ENCODE results near the gene SLC39A2. TPM values are rescaled to one million over a fixed set of nuclear protein-coding genes. Genes with fewer than 3 reads are reported as not detected.

Gene SLC39A2
- total and polyA plus RNA-seq, 2 donors (not counting 3 experiments of a cell fraction or from before 2014, with no cell fraction given): 0.06 TPM; not detected in 1

DNA sequence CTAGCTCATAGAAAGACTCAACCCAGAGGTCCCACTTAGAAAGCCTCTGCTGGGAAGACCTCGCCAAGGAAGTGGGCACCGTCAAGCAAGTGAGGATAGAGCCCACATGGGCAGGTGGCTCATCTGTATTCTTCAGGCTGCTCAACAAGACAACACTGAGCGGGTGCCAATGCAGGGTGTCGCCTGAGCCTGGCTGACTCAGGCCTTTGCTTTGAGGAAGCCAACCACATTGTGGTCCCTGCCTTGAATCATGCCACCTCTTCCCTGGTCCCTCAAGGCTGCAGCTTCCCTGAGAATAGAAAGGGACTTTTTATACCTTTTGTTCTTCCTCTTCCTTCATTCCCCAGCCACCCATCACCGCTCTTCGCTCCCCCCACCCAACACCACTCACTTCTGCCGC lies 37.7 kb downstream of the SLC39A2 start:
- ChIA-PET CTCF (interaction anchor here (10.1 kb wide), 1 partner anchor 23 kb away, joined by 86 read pairs; no protein-coding TSS in a partner anchor), POLR2A (no interaction called here)
- intact Hi-C loops (cut with micrococcal nuclease) (no loop called here), dilution Hi-C loops (cut with MboI; ENCODE audit: extremely low pct_ligation_motif_present, low sequenced_read_pairs) (no loop called here)
- Histone ChIP-seq H4K20me1 (replicated peaks; ENCODE audit: control insufficient read depth, extremely low read depth, insufficient read depth, low read length) (no peaks in the 10 kb centered on the region), H3K36me3 (ENCODE audit: control insufficient read depth in 2 of 2, extremely low read depth in 1 of 2, insufficient read depth in 2 of 2, low read length in 2 of 2) (no peaks in the 10 kb centered on the region), H3K79me2 (ENCODE audit: control insufficient read depth, insufficient read depth, low read length) (no peaks in the 10 kb centered on the region), H3K4me2 (ENCODE audit: insufficient read depth, low read length) (no peak overlapping the region), H3K27me3 (ENCODE audit: control insufficient read depth in 2 of 2, insufficient read depth in 2 of 2, low read length in 2 of 2) (peaks cover 15 to 21% of the 10 kb centered on the region in 2 experiments), H3K4me1 (ENCODE audit: control insufficient read depth, extremely low read depth, insufficient read depth, low read length) (peaks cover 4% of the 10 kb centered on the region), H3K27ac (ENCODE audit: insufficient read depth, low read depth, low read length) (no peak overlapping the region), H3K4me3 (replicated peaks in 1 of 3; ENCODE audit: insufficient read depth in 1 of 3, low read depth in 1 of 3, low read length in 3 of 3) (no peak overlapping the region), H3K9me1 (replicated peaks; ENCODE audit: control insufficient read depth, extremely low read depth, insufficient read depth, low read length) (no peaks in the 10 kb centered on the region), H3K9me3 (replicated peaks; ENCODE audit: control insufficient read depth, insufficient read depth, low read length) (no peaks in the 10 kb centered on the region), H2AFZ (ENCODE audit: low read depth, low read length) (no peak overlapping the region), H3K9ac (replicated peaks; ENCODE audit: extremely low read depth, insufficient read depth, low read length) (no peak overlapping the region)
- no peak for DNase-seq (ENCODE audit: low read depth, low spot score)
- no TSS peak for BruUV-seq (replicated peaks)
- no peak for FAIRE-seq
- TF ChIP-seq MYC (IDR thresholded peaks at IDR 0.05; ENCODE audit: low read depth, low read length) (no peak), JUN (IDR thresholded peaks at IDR 0.05; ENCODE audit: borderline replicate concordance, insufficient read depth, insufficient read length, low read depth) (no peak), EZH2 (IDR thresholded peaks at IDR 0.05; ENCODE audit: borderline replicate concordance, low read depth, low read length, severe bottlenecking) (no peak), GATA2 (IDR thresholded peaks at IDR 0.05; ENCODE audit: insufficient read depth, insufficient read length, low read depth, low read length) (no peak)

DNA sequence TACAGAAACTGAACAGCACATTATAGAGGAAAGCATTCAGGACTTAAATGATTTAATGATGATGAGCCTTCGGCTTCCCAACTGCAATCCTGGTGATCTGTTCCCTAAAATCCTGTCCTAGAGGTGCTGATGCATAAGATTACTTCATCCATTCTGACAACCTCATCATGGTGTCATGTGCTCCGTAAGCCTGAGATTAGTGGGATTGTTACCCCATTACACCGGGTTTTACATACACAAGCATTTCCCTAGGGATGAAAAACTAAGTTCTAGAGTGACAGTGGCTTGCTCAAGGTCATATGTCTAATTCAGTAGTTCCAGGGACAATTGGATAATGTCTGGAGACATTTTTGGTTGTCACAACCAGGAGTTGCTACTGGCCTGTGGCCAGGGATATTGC lies 38.1 kb downstream of the SLC39A2 start:
- no peak overlapping the region for H3K4me2 ChIP-seq (ENCODE audit: insufficient read depth, low read length)
- TF ChIP-seq FOS (IDR thresholded peaks at IDR 0.05; ENCODE audit: borderline replicate concordance, insufficient read depth, low read length): no peak
- no peaks in the 10 kb centered on the region for H3K79me2 ChIP-seq (ENCODE audit: control insufficient read depth, insufficient read depth, low read length)
- ChIA-PET CTCF (interaction anchor here (10.1 kb wide), 1 partner anchor 24 kb away, joined by 86 read pairs; no protein-coding TSS in a partner anchor), POLR2A (interaction anchor here (0.6 kb wide), 1 partner anchor 76 kb away, joined by 6 read pairs; no protein-coding TSS in a partner anchor)
- no peak overlapping the region for H2AFZ ChIP-seq (ENCODE audit: low read depth, low read length)
- DNase-seq (ENCODE audit: low read depth, low spot score): no peak
- H3K9me3 ChIP-seq (replicated peaks; ENCODE audit: control insufficient read depth, insufficient read depth, low read length): no peaks in the 10 kb centered on the region
- intact Hi-C loops (cut with micrococcal nuclease) (no loop called here), dilution Hi-C loops (cut with MboI; ENCODE audit: extremely low pct_ligation_motif_present, low sequenced_read_pairs) (no loop called here)
- no peak overlapping the region for H3K4me3 ChIP-seq (replicated peaks in 1 of 3; ENCODE audit: insufficient read depth in 1 of 3, low read depth in 1 of 3, low read length in 3 of 3)
- H3K27me3 ChIP-seq (ENCODE audit: control insufficient read depth in 2 of 2, insufficient read depth in 2 of 2, low read length in 2 of 2): peaks cover 13 to 18% of the 10 kb centered on the region in 2 experiments
- H3K9ac ChIP-seq (replicated peaks; ENCODE audit: extremely low read depth, insufficient read depth, low read length): no peak overlapping the region
- no peaks in the 10 kb centered on the region for H3K36me3 ChIP-seq (ENCODE audit: control insufficient read depth in 2 of 2, extremely low read depth in 1 of 2, insufficient read depth in 2 of 2, low read length in 2 of 2)
- BruUV-seq (replicated peaks): no TSS peak
- H3K9me1 ChIP-seq (replicated peaks; ENCODE audit: control insufficient read depth, extremely low read depth, insufficient read depth, low read length): no peaks in the 10 kb centered on the region
- H3K4me1 ChIP-seq (ENCODE audit: control insufficient read depth, extremely low read depth, insufficient read depth, low read length): peaks cover 4% of the 10 kb centered on the region
- H3K27ac ChIP-seq (ENCODE audit: insufficient read depth, low read depth, low read length): no peak overlapping the region
- no peaks in the 10 kb centered on the region for H4K20me1 ChIP-seq (replicated peaks; ENCODE audit: control insufficient read depth, extremely low read depth, insufficient read depth, low read length)
- FAIRE-seq: no peak
